ENCODE measurements around the gene NR2F2. TPM values are rescaled to one million over a fixed set of nuclear protein-coding genes. Genes with fewer than 3 reads are reported as not detected.
A peak's percentile ranks its signal among the peaks of the same experiment; 100 is the strongest.

NR2F2 gene
- total RNA-seq, 4 donors from 2014 or later = 8.9 to 41.8 (median 20.1) TPM

DNA sequence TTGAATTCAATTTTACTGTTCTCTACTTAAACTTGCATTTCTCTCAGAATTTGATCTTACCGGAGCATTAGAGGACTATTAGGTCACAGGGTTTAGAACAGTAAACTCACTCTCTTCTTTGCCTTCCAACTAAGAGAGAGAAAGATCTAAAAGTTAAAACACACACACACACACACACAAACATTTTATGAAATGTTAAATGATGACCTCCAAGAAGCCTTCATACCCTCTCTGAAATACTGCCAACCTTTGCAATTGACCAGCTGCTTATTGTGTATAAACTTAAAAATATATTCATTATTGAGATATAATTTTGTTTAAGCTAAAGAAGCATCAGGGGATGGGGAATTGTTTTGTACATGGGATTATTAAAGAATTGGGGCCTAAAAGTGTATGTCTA, 15.5 kb upstream of the NR2F2 start:
- ATAC-seq (ENCODE audit: low FRiP score) (no peak), DNase-seq (ENCODE audit: low spot score) (no peak)
- TF ChIP-seq, protein P1, sequence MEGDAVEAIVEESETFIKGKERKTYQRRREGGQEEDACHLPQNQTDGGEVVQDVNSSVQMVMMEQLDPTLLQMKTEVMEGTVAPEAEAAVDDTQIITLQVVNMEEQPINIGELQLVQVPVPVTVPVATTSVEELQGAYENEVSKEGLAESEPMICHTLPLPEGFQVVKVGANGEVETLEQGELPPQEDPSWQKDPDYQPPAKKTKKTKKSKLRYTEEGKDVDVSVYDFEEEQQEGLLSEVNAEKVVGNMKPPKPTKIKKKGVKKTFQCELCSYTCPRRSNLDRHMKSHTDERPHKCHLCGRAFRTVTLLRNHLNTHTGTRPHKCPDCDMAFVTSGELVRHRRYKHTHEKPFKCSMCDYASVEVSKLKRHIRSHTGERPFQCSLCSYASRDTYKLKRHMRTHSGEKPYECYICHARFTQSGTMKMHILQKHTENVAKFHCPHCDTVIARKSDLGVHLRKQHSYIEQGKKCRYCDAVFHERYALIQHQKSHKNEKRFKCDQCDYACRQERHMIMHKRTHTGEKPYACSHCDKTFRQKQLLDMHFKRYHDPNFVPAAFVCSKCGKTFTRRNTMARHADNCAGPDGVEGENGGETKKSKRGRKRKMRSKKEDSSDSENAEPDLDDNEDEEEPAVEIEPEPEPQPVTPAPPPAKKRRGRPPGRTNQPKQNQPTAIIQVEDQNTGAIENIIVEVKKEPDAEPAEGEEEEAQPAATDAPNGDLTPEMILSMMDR (IDR thresholded peaks at IDR 0.05) = no peak

DNA sequence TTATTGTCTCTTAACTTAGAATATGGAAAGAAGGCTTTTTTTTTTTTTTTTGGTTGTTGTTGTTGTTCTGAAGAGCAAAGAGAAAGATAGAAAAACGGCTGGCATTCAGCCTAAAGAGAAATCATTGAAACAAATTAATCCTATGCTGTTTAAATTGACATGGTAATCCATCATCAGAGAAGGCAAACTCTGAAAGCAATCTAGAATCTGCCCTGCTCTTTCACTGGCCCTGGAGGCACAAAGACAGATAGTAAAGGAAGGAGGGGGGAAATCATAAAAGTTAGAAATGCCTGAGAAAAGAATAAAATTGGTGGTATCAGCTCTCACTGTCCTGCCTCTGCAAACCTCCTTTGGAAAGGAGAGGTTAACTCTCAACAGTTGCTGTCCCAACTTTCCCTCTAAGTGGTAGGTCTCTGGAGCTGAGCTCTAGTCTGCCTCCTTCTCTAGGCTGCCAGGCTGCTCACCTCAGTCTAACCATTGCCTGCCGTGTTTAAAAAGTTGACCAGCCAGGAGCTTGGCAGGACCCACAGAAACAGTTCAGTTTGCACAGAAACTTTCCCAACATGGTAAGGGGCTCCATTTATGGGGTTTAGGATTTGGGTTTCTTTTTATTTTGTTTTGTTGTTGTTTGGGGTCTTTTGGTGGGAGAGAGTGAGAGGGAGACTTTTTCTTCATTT, 13.4 kb upstream of the NR2F2 start:
- DNase-seq (ENCODE audit: low spot score) (no peak), ATAC-seq (ENCODE audit: low FRiP score) (no peak)
- TF ChIP-seq, protein P1 (IDR thresholded peaks at IDR 0.05) = no peak

DNA sequence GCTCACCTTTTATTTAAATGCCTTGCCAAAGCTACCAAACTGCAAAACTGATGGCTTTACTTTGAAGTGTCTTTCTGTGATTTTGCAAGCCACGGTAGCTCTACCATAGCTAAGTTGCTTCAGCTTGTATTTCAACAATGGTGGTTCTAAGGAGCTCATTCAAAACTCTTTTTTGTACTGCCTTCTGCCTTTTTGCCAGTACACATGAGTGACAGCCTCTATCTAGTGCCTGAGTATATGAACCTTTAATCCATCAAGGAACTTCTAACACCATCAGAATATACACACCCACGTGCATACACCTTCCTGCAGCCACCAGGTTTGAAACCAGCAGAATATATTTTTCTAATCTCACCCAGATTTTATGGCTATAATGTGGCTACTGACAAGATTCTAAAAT, 10.4 kb upstream of the NR2F2 start:
- DNase-seq (ENCODE audit: low spot score) (no peak), ATAC-seq (ENCODE audit: low FRiP score) (no peak)
- TF ChIP-seq, protein P1 (IDR thresholded peaks at IDR 0.05) = no peak

DNA sequence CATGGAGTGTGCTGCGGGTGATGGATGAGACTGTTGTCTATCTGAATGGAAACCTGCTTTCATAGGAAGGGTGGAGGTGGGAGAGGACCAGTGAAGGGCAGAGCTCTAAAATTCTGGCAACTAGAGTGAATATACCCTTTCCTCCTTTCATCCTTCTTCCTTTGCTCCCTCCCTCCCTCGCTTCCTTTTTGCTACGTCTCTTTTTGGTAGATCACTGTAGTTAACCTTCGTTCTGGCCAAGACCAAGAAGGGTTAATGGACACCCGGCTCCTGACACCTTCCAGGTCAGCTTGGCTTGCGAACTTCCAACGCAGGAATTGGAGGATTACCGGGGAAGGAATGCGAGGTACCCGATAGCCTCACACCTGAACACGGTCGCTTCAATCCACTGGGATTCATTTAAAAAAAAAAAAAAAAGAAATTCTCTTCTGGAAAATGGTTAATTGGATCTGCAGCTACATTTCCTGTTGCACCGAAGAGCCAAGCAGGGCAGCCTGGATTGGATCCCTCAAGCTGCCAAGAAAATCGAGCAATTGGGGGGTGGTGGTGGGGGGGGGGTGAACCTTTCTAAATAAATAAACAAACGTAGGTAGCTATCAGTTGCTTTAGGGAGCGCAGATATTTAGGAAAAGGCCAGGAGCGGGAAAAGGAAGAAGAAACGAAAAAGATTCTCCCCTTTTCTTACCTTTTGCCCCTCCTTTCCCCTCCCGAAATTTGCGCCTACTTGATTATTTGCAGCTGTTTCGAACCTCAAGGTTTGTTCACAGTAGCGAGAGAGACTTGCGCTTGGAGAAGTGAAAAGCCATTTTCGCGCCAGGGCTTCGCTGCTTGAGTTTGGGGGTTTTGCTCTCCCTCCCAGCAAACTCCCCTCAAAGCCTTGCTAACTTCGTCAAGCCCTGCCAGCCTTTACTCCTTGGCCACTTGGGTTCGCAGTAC, 9.5 kb upstream of the NR2F2 start:
- DNase-seq (ENCODE audit: low spot score) (no peak), ATAC-seq (ENCODE audit: low FRiP score) (no peak)
- TF ChIP-seq, protein P1 (IDR thresholded peaks at IDR 0.05) = no peak

DNA sequence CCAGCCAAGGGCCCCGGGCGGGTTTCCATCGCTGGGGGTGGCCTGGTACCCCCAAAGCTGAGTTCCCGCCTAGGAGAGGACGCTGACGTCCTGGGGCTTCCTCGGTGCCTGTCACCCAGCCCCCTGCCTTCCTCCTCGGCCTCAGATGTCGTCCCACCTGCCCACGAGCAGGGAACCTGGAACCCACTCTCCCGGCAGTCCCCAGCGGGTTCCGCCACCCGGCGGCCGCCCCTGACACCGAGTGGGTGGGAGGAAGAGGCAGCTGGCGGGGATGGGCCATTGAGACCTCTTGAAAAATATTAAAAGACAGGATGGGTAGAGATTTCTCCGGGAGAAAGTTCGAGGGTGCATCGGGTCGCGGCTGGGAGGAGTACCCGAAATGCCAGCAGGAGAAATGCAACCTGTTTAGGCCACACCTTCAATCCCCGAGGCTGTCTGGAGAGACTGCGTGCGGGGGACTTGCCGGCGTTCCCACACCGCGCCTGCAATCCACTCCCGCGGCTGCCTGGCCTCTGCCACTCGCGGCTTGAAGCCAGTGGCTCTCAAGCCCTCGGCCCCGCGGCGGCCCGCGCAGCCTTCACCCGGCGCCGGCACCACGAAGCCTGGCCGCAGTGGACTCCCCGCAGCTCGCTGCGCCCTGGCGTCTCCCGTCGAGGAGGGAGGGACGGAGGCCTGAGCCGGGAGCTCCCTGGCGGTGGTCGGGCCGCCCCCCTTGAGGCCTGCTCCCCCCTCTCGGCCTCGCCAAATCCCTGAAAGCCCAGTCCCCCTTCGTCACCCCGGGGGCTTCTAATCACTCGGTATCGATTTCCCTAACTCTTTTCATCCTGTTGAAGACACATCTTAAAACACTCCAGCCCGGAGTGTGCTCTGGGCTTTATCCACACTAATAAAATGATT, 8.6 kb upstream of the NR2F2 start:
- DNase-seq (ENCODE audit: low spot score) = no peak
- peak; percentile 48 for ATAC-seq (ENCODE audit: low FRiP score)
- TF ChIP-seq, protein P1 (IDR thresholded peaks at IDR 0.05) = no peak

DNA sequence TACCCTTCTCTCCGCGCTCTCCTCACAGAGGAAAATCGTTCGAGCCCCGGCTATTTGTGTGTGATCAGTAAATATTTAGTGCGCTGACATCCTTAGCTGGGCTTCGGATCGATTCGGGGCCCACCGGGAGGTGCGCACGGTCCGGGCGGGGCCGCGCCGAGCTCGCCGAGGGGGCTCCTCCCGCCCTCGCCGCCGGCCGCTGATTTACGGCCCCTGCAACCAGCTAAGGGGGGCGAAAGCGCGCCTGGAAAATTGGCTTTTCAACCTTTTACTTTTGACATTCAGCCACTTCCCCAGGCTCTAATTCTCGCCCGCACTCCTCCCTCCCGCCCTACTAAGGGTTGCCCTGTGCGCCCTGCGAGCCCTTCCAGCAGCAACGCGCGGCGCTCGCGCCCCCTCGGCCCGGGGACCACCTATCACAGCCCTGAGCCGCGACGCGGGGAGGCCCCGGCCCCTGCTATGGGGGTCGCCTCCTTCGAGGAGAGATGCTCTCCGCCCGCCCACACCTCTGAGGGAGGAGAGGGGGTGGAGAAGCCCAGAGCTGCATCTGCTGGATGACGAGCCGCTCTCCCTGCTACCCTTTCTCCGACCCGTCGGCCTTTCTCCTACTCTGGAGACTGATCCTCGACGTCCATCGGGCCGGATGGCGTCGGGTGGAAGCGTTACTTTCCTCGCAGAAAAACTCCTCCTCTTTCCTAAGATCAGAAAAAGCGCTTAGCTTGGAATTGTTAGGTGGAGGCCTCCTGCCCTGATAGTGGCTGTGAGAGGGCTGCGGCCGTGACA, 7.8 kb upstream of the NR2F2 start:
- TF ChIP-seq, protein P1 (IDR thresholded peaks at IDR 0.05) = no peak
- DNase-seq (ENCODE audit: low spot score) (no peak), ATAC-seq (ENCODE audit: low FRiP score) (no peak)
